Fibroblast of lung (primary cell): Measurements from ENCODE around the gene SELPLG. TPM values are rescaled to one million over a fixed set of nuclear protein-coding genes. Genes with fewer than 3 reads are reported as not detected.

Source experiments
- DNase-seq, 2 donors: peaks; one replicate each; pipeline versions ENCODE4 v3.0.0 to v3.0.0-alpha.2; 2010; ENCODE audit warnings: low read depth in 2 of 2
- H2AFZ ChIP-seq: 2 replicates; pipeline ENCODE4 v1.5.1; 2012; ENCODE audit warnings: low read length, control low read depth, inconsistent platforms
- H3K27ac ChIP-seq: 2 replicates; pipeline ENCODE4 v1.5.1; 2011; ENCODE audit warnings: low read length, control low read depth; ENCODE audit not compliant: insufficient read depth
- H3K27me3 ChIP-seq: 2 replicates; pipeline ENCODE4 v1.5.1; 2011; ENCODE audit warnings: mild to moderate bottlenecking, low read length; ENCODE audit not compliant: control insufficient read depth, insufficient read depth
- H3K36me3 ChIP-seq: 2 replicates; pipeline ENCODE4 v1.5.1; 2011; ENCODE audit warnings: low read length; ENCODE audit not compliant: control insufficient read depth, insufficient read depth
- H3K4me1 ChIP-seq: 2 replicates; pipeline ENCODE4 v1.5.1; 2011; ENCODE audit warnings: low read length; ENCODE audit not compliant: control insufficient read depth, insufficient read depth; ENCODE audit errors: extremely low read depth
- H3K4me2 ChIP-seq: 2 replicates; pipeline ENCODE4 v1.5.1; 2011; ENCODE audit warnings: low read length, control low read depth; ENCODE audit not compliant: insufficient read depth; ENCODE audit errors: extremely low read depth
- H3K4me3 ChIP-seq, 4 experiments: fragments of 200-600 bp in 1 of 4; sonication (generic) in 1 of 4; replicated peaks in 1 of 4; 2 replicates each; pipeline ENCODE4 v1.5.1; 2011 to 2016; ENCODE audit warnings: low read length in 4 of 4, low read depth in 3 of 4, mild to moderate bottlenecking in 3 of 4, control low read depth in 2 of 4, inconsistent platforms in 1 of 4, mixed read lengths in 1 of 4; ENCODE audit not compliant: insufficient read depth in 1 of 4; ENCODE audit errors: control extremely low read depth in 1 of 4
- H3K79me2 ChIP-seq: 2 replicates; pipeline ENCODE4 v1.5.1; 2012; ENCODE audit warnings: mild to moderate bottlenecking, low read length, inconsistent platforms; ENCODE audit not compliant: control insufficient read depth, insufficient read depth
- H3K9ac ChIP-seq: 2 replicates; pipeline ENCODE4 v1.5.1; 2011; ENCODE audit warnings: mild to moderate bottlenecking, low read length, control low read depth; ENCODE audit not compliant: insufficient read depth
- H3K9me3 ChIP-seq: 2 replicates; pipeline ENCODE4 v1.5.1; 2012; ENCODE audit warnings: low read depth, low read length; ENCODE audit not compliant: control insufficient read depth, insufficient read depth
- H4K20me1 ChIP-seq: 2 replicates; pipeline ENCODE4 v1.5.1; 2011; ENCODE audit warnings: low read length; ENCODE audit not compliant: control insufficient read depth, insufficient read depth; ENCODE audit errors: extremely low read depth
- CTCF ChIP-seq, 2 donors: IDR thresholded peaks in 1 of 2; conservative IDR thresholded peaks in 1 of 2; 1 replicate in 1 of 2; 2 replicates in 1 of 2; pipeline ENCODE4 v1.5.1; 2011 to 2012; ENCODE audit warnings: low read length in 2 of 2, control low read depth in 1 of 2, inconsistent platforms in 1 of 2, low read depth in 1 of 2, mild to moderate bottlenecking in 1 of 2
- EZH2 ChIP-seq: IDR thresholded peaks from 2 replicates; pipeline ENCODE4 v1.5.1; 2012; ENCODE audit warnings: low read length, control low read depth, mild to moderate bottlenecking; ENCODE audit errors: missing control alignments
- polyA plus RNA-seq, 2 donors: library from polyadenylated mRNA; depleted of rRNA in 1 of 2; stranded (reverse) in 1 of 2; unstranded in 1 of 2; fragments of >200 nt; gene quantifications; 2 replicates each; pipeline ENCODE4 v1.2.1, GENCODE V29; 2011 to 2012; ENCODE audit warnings: missing spikeins in 1 of 2
- total RNA-seq: library from RNA; depleted of rRNA; stranded (reverse); fragments of >200 nt; gene quantifications from 2 replicates; pipeline ENCODE4 v1.2.1, GENCODE V29; 2014

Gene SELPLG
- total and polyA plus RNA-seq, 2 donors (not counting 1 experiment from before 2014, with no cell fraction given), result 1.5 to 3.0 TPM

GRCh38 chr12:108596854-108597558, 36.7 kb downstream of the SELPLG start:
- peak overlapping the region; percentile 72 for H3K9ac ChIP-seq
- H4K20me1 ChIP-seq, result no peaks in the 10 kb centered on the region
- H3K4me1 ChIP-seq, result peaks cover 19% of the 10 kb centered on the region
- peaks cover 15% of the 10 kb centered on the region for H3K36me3 ChIP-seq
- no peaks in the 10 kb centered on the region for H3K27me3 ChIP-seq
- TF ChIP-seq EZH2, result no peak
- no peak for TF ChIP-seq CTCF (conservative IDR thresholded peaks at IDR 0.05 in 1 of 2, IDR thresholded peaks at IDR 0.05 in 1 of 2; ENCODE audit: low read depth in 1 of 2, low read length in 2 of 2)
- no peaks in the 10 kb centered on the region for H3K9me3 ChIP-seq
- no peak for DNase-seq
- H3K79me2 ChIP-seq, result peaks cover 35% of the 10 kb centered on the region
- no peak overlapping the region for H2AFZ ChIP-seq
- H3K27ac ChIP-seq, result peak overlapping the region; percentile 58
- peak overlapping the region; percentile 66 to 97 (median 82) for H3K4me3 ChIP-seq
- H3K4me2 ChIP-seq, result peak overlapping the region; percentile 94

GRCh38 chr12:108595711-108596647, 37.7 kb downstream of the SELPLG start:
- peak overlapping the region; percentile 66 to 97 (median 82) for H3K4me3 ChIP-seq
- no peaks in the 10 kb centered on the region for H3K9me3 ChIP-seq
- H3K4me1 ChIP-seq, result peaks cover 19% of the 10 kb centered on the region
- H3K27ac ChIP-seq, result peak overlapping the region; percentile 28
- peak overlapping the region; percentile 4 for H3K9ac ChIP-seq
- H3K4me2 ChIP-seq, result peak overlapping the region; percentile 94
- H3K27me3 ChIP-seq, result no peaks in the 10 kb centered on the region
- H3K36me3 ChIP-seq, result peaks cover 19% of the 10 kb centered on the region
- H3K79me2 ChIP-seq, result peaks cover 35% of the 10 kb centered on the region
- TF ChIP-seq CTCF (conservative IDR thresholded peaks at IDR 0.05 in 1 of 2, IDR thresholded peaks at IDR 0.05 in 1 of 2; ENCODE audit: low read depth in 1 of 2, low read length in 2 of 2), result no peak
- H2AFZ ChIP-seq, result no peak overlapping the region
- H4K20me1 ChIP-seq, result no peaks in the 10 kb centered on the region
- DNase-seq, result no peak

DNA sequence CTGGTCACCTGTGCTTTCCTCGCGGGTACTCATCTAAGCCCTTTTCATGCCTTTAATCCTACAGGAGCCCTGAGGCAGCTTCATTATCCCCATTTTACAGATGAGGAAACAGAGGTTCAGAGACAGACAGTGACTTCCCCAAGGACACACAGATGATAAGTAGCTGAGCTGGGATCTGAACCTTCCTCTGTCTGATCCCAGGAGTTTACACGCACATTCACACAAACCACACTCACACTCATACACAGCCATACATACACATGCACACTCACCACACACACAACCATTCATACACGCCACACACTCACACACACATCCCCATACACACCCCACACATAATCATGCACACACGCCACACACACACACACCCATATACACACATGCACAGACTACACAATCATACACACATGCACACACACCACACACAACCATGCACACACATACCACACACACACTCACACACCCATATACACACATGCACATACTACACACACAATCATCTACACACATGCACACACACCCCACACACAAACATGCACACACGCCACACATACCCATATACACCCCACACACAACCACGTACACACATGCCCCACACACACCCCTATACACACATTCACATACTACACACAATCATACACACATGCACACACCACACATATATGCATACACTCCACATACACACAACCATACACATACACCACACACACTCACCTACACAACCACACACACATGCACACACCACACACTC, 38.6 kb downstream of the SELPLG start:
- DNase-seq, result no peak
- no peaks in the 10 kb centered on the region for H3K9me3 ChIP-seq
- H3K4me2 ChIP-seq, result peak overlapping the region; percentile 94
- TF ChIP-seq CTCF (conservative IDR thresholded peaks at IDR 0.05 in 1 of 2, IDR thresholded peaks at IDR 0.05 in 1 of 2; ENCODE audit: low read depth in 1 of 2, low read length in 2 of 2) (no peak), EZH2 (no peak)
- no peak overlapping the region for H3K27ac ChIP-seq
- no peaks in the 10 kb centered on the region for H3K27me3 ChIP-seq
- H4K20me1 ChIP-seq, result no peaks in the 10 kb centered on the region
- H3K36me3 ChIP-seq, result peaks cover 19% of the 10 kb centered on the region
- peak overlapping the region; percentile 4 for H3K9ac ChIP-seq
- H3K4me3 ChIP-seq, result peak overlapping the region; percentile 66 to 97 (median 82)
- H2AFZ ChIP-seq, result no peak overlapping the region
- peaks cover 19% of the 10 kb centered on the region for H3K4me1 ChIP-seq
- peaks cover 35% of the 10 kb centered on the region for H3K79me2 ChIP-seq
